ENCODE results near the gene SASH1.

The SASH1 gene

GRCh38 chr6:148342350-148343046, at the start of gene SASH1:
Gene SASH1, plus strand, starts transcription at chr6:148342838. Its CDS starts 230 bp downstream, at chr6:148343068.
- no peak for DNase-seq (ENCODE audit: low read depth, low spot score)

DNA sequence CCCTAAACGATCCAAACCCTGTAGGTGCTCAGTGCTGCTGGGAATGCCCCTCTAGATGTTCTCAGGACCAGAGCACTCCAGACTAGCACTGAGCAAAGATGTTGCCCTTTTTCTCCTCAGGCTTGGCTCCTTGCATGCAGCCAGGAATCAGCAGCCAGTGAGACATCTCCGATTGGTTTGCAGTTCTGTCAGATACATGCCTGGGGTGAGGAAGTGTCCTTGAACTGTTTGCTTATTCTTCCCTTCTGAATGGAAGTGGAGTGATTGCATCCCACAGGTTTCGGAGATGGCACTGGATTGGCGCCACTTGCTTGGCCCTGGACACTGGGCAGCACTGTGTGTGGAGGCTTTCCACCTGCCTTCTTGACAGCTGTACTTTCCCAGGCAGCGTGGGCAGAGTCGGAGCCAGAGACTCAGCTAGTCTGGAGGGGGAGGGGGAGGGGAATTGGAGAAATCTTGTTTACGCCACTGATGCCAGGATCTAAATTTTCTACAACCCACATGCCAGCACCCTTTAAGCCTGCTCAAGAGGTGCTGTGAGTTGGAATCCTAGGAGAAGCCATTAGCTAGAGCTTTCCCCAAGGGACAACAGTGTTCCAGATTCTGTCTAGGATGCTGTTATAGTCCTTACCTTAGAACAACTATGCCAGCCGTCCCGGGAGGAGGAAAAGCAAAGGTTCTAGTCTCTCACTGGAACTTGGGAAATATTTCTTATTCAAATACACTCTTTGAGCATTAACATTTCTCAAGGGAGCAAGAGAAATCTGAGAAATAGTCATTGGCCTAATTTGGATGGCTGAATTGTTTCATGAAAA, 49.2 kb upstream of the SASH1 start:
- no peak for DNase-seq (ENCODE audit: low read depth, low spot score)

DNA sequence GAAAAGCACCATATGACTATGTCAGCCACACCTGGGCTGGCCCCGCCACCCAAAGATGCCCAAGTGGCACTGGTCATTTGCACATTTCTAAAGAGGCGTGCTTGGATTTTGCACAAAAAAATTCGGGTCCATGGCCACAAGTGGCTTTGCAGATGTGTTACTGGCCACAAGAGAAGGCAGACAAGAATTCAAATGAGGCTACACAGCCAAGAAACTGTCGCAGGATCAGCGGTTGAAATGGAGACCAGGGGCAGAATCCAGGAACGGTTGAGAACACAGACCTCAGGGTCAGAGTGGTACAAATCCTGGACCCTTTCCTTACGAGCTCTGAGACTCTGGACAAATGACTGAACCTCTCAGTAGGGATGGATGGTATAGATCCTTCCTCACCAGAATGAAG, 48.6 kb upstream of the SASH1 start:
- no peak for DNase-seq (ENCODE audit: low read depth, low spot score)

GRCh38 chr6:148295261-148295887, 47.3 kb upstream of the SASH1 start:
- no peak for DNase-seq (ENCODE audit: low read depth, low spot score)

DNA sequence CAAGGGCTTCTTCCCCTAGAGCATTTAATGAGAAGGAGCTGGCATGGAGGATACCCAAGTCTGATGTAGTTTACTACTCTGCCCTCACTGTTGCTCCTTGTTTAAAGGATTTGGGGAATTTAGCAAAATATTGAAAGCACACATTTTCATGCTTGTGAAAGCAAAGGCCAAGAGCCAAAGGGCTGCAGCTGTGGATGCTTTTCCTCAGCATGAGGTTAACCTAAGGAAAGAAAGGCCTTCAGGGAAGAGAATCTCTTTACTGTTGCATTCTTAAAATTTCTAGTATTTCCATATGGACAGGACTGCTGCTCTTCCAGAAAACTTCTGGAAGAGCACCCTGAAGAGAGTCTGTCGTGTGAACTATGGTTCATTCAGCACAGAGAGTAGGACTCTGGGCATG, 45.9 kb upstream of the SASH1 start:
- no peak for DNase-seq (ENCODE audit: low read depth, low spot score)

DNA sequence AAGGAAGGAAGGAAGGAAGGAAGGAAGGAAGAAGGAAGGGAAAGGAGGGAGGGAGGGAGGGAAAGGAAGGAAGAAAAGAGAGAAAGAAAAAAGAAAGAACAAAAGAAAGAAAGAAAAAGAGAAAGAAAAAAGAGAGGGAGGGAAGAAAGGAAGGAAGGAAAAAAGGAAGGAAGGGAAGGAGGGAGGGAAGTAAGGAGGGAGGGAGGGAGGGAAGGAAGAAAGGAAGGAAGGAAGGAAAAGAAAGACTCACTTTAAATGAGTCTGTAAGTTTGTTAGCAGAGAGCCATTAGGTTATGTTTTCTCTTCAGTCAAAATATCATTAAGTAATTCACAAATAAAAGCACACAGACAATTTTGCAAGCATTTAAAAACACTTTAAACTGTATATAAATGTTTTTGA, 44.0 kb upstream of the SASH1 start:
- no peak for DNase-seq (ENCODE audit: low read depth, low spot score)

DNA sequence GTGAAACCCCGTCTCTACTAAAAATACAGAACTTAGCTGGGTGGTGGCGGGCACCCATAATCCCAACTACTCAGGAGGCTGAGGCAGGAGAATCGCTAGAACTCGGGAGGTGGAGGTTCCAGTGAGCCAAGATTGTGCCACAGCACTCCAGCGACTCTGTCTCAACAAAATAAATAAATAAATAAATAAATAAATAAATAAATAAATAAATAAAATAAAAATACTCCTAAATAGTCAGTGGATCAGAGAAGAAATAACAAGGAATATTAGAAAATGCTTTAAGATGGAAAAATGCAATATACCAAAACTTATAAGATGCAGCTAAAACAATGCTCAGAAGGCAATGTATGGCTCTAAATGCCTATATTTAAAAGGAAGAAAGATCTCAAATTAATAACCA, 39.0 kb upstream of the SASH1 start:
- no peak for DNase-seq (ENCODE audit: low read depth, low spot score)

DNA sequence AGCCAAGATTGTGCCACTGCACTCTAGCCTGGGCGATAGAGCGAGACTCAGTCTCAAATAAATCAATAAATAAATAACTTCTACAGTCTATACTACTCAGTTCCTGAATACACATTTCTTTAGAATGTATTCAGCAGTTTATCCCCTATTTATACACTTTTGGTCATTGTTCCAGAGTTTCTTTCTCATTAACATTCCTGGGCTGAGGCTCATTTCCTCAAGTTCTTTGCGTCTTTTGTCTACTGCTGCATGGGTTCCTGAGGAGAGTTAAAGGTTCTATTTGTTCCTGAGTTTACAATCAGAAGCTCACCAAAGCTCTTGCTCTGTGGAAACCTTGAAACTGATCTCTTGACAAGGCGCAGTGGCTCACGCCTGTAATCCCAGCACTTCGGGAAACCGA, 37.7 kb upstream of the SASH1 start:
- DNase-seq (ENCODE audit: low read depth, low spot score) = no peak

DNA sequence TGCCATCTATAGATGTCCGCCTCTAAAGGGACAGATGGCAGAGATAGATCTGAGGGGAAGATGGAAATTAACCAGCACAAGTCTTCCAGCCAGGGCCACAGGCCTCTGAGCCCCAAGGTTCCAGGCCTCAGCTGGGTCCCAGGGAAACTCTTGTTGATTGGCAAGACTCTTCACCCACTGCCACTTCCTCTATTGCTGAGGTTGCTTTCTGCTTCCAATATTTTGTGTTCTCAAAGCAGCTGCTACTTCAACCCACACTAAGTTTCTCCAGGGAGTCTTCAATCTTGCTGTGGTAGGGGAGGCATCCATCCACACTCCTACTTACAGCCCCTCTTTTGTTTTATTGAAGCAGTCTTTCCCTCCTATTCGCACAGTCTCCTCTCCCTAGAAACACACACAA, 36.4 kb upstream of the SASH1 start:
- DNase-seq (ENCODE audit: low read depth, low spot score) = no peak

GRCh38 chr6:148307405-148307804, 35.2 kb upstream of the SASH1 start:
- DNase-seq (ENCODE audit: low read depth, low spot score) = no peak

DNA sequence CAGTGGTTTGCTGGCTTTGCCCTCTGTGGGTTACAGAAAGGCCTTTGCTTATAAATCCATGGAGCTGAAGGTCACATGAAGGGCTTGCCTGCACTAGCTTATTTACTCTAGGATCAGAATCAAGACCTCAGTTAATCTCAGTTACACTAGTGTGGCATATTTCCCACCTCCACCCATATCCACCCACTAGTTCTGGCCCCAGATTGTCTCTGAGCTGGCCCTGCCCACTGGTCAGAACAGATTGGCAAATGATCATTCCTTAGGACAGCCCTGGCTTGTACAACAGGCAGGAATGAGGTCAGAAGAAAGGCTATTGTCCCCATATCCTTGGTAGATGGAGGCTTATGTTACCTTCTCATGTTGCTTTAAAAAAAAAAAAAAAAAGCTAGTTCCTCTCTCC, 33.3 kb upstream of the SASH1 start:
- no peak for DNase-seq (ENCODE audit: low read depth, low spot score)

GRCh38 chr6:148311966-148312669, 30.5 kb upstream of the SASH1 start:
- DNase-seq (ENCODE audit: low read depth, low spot score) = no peak

- no peak for DNase-seq (ENCODE audit: low read depth, low spot score)
Measured at GRCh38 chr6:148313488-148313887, 29.1 kb upstream of the SASH1 start.

- DNase-seq (ENCODE audit: low read depth, low spot score) = no peak
Measured at GRCh38 chr6:148316308-148316707, 26.3 kb upstream of the SASH1 start.

GRCh38 chr6:148317051-148317450, 25.6 kb upstream of the SASH1 start:
- no peak for DNase-seq (ENCODE audit: low read depth, low spot score)

GRCh38 chr6:148317739-148318138, 24.9 kb upstream of the SASH1 start:
- DNase-seq (ENCODE audit: low read depth, low spot score) = no peak

- DNase-seq (ENCODE audit: low read depth, low spot score) = no peak
Measured at GRCh38 chr6:148322704-148323103, 19.9 kb upstream of the SASH1 start.

DNA sequence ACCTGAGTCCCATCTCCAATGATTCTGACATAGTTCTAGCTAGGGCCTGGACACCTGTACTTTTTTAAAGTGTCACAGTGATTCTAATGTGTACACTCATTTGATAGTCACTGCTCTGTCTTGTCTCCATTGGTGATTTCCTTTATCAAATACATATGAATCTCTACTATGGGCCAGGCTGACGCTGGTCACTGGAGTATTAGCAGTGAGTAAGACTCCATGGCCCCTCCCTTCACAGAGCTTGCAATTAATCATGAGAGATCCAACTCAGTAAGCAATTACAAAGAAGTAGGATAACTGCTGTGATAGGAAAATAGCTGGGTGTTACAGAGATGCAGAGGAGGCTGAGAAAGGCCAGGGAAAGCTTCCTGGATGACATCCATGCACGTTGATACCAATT, 19.3 kb upstream of the SASH1 start:
- DNase-seq (ENCODE audit: low read depth, low spot score) = no peak

DNA sequence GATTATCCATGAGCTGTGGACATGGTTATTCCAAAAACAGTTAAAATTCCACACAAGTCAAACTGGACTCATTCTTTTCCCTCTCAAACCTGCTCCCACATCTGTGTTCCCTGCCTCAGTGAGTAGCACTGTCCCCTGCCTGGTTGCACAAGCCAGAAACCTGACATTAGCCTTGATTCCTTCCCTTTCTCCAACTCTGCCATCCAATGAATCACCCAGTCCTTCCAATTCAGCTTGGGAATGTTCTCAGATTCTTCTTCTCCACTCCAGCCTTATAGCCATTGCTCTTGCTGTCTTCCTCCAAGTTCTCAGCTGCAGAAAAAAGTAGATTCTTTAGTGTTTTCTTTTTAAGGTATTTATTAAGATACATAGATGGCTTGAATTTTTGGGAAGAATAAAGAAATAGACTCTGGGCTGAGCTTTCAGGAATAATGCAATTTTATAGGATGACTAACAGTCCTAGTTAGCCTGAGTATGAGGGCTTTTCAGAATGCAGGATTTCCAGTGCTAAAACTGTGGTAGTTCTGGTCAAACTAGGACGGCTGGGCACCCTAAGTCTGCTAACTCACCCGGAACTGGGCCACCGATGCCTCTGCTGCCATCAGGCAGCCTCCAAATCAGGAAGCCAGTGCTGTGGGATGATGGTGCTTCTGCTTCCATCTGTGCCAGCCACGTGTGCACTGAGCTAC, 18.2 kb upstream of the SASH1 start:
- no peak for DNase-seq (ENCODE audit: low read depth, low spot score)

GRCh38 chr6:148325316-148326068, 17.1 kb upstream of the SASH1 start:
- DNase-seq (ENCODE audit: low read depth, low spot score) = no peak

Measured in activated naive CD8-positive, alpha-beta T cell treated with anti-CD3 and anti-CD28 coated beads, Interleukin-2, amount 50 U/mL, for 16 hours (primary cell).